Measurements from ENCODE around the gene RUSC1. TPM values are rescaled to one million over a fixed set of nuclear protein-coding genes. Genes with fewer than 3 reads are reported as not detected.
"Not testable (repeated sequence)": the region's sequence is repeated elsewhere in the genome, so short reads cannot be mapped to it uniquely, and the experiment has no call there.

RUSC1 gene
- total RNA-seq, 1 donor from 2014 or later = 27.6 TPM

DNA sequence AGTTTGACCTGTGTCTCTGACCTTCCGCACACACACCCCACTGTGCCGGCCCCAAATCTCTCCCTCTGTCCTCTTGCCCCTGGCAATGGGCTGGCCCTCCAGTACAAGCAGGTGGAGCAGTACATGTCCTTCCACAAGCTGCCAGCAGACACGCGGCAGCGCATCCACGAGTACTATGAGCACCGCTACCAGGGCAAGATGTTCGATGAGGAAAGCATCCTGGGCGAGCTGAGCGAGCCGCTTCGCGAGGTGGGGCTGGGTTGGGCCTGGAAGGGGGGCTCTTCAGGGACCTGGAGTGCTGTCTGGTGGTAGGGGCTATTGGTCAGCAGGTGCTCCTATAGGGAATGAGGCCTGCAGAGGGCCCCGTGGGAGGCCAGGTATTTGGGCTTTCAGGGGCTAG is 35.6 kb upstream of the RUSC1 start:
- H3K27me3 ChIP-seq (ENCODE audit: low read depth) = no peaks in the 10 kb centered on the region
- H3K4me3 ChIP-seq = no peak overlapping the region
- no peak for TF ChIP-seq CTCF (IDR thresholded peaks at IDR 0.05)
- no peaks in the 10 kb centered on the region for H3K36me3 ChIP-seq
- ATAC-seq = no peak
- no peak for DNase-seq
- H3K27ac ChIP-seq = no peak overlapping the region
- no peaks in the 10 kb centered on the region for H3K4me1 ChIP-seq
- H3K9me3 ChIP-seq = no peaks in the 10 kb centered on the region
- intact Hi-C loops (cut with DNase I) = no loop called here

GRCh38 chr1:155285631-155286044 is 35.1 kb upstream of the RUSC1 start:
- DNase-seq (no peak), ATAC-seq (no peak)
- TF ChIP-seq CTCF (IDR thresholded peaks at IDR 0.05) = no peak
- Histone ChIP-seq H3K4me1 (no peaks in the 10 kb centered on the region), H3K4me3 (no peak overlapping the region), H3K27ac (no peak overlapping the region), H3K36me3 (no peaks in the 10 kb centered on the region), H3K9me3 (no peaks in the 10 kb centered on the region), H3K27me3 (ENCODE audit: low read depth) (no peaks in the 10 kb centered on the region)
- intact Hi-C loops (cut with DNase I) = no loop called here

DNA sequence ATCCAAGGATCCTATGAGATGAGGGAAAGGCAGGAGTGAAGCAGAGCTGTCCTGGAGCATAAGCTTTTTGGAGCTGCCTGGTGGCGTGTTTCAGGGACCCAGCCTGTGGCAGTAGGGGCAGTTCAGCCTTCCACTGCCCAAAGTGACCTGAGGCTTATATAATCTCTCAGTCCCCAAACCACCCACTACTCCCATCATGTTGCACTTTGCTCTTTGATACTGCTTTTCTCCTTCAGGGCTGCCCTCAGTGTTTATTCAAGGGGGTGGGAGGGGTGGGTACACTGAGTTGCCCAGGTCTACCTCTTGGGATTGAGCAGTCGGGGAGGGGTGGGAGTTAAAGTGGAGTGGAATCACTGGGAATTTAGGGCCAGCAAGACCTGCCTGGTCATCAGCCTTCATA is 34.1 kb upstream of the RUSC1 start:
- Histone ChIP-seq H3K27me3 (ENCODE audit: low read depth) (no peaks in the 10 kb centered on the region), H3K4me1 (no peaks in the 10 kb centered on the region), H3K9me3 (no peaks in the 10 kb centered on the region), H3K4me3 (no peak overlapping the region), H3K36me3 (no peaks in the 10 kb centered on the region), H3K27ac (no peak overlapping the region)
- intact Hi-C loops (cut with DNase I) = no loop called here
- DNase-seq = no peak
- no peak for TF ChIP-seq CTCF (IDR thresholded peaks at IDR 0.05)
- ATAC-seq = no peak

DNA sequence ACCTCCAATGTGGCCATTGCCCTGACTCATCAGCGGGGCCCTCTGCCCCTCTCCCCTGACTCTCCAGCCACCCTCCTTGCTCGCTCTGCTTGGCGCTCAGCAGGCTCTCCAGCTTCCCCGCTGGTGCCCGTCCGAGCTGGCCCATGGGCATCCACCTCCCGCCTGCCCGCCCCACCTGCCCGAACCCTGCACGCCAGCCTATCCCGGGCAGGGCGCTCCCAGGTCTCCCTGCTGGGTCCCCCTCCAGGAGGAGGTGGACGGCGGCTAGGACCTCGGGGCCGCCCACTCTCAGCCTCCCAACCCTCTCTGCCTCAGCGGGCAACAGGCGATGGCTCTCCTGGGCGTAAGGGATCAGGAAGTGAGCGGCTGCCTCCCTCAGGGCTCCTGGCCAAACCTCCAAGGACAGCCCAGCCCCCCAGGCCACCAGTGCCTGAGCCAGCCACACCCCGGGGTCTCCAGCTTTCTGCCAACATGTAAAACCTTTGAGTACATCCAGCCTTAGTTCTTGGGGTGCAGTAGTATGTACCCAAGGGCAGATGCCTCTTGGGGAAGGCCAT is 32.6 kb upstream of the RUSC1 start:
- H3K4me3 ChIP-seq = no peak overlapping the region
- intact Hi-C loops (cut with DNase I) = no loop called here
- DNase-seq (no peak), ATAC-seq (no peak)
- H3K27ac ChIP-seq = no peak overlapping the region
- no peak for TF ChIP-seq CTCF (IDR thresholded peaks at IDR 0.05)
- no peaks in the 10 kb centered on the region for H3K36me3 ChIP-seq
- H3K9me3 ChIP-seq = no peaks in the 10 kb centered on the region
- H3K4me1 ChIP-seq = no peaks in the 10 kb centered on the region
- no peaks in the 10 kb centered on the region for H3K27me3 ChIP-seq (ENCODE audit: low read depth)

DNA sequence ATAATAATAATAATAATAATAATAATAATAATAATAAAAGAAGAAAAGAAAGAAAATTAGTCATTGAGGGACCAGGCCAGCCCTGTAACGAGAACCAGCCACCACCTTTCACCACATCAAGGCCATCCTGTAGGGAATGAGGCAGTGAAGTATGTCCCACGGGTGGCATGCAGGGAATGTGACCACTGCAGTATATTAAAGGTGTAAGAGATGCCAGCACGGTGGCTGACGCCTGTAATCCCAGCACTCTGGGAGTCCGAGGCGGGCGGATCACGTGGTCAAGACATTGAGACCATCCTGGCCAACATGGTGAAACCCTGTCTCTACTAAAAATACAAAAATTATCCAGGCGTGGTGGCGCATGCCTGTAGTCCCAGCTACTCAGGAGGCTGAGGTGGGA is 29.7 kb upstream of the RUSC1 start:
- DNase-seq; intact Hi-C loops (cut with DNase I); H3K4me1 ChIP-seq; H3K36me3 ChIP-seq; H3K4me3 ChIP-seq; ATAC-seq; H3K27ac ChIP-seq; H3K9me3 ChIP-seq: not testable (repeated sequence)
- peaks cover 17% of the 10 kb centered on the region for H3K27me3 ChIP-seq (ENCODE audit: low read depth)

- no peak for DNase-seq
- H3K4me3 ChIP-seq = no peak overlapping the region
- TF ChIP-seq CTCF (IDR thresholded peaks at IDR 0.05) = no peak
- peaks cover 8% of the 10 kb centered on the region for H3K4me1 ChIP-seq
- peaks cover 28% of the 10 kb centered on the region for H3K27me3 ChIP-seq (ENCODE audit: low read depth)
- ATAC-seq = no peak
- intact Hi-C loops (cut with DNase I) = no loop called here
- no peaks in the 10 kb centered on the region for H3K36me3 ChIP-seq
- H3K27ac ChIP-seq = no peak overlapping the region
- H3K9me3 ChIP-seq = no peaks in the 10 kb centered on the region
These were observed 27.5 kb upstream of the RUSC1 start for GRCh38 chr1:155293086-155293749.

All from lower lobe of right lung (tissue), 2 donors.